A549 (cell line): ENCODE measurements around the gene ORM2.

ENCODE experiments used
- BCL3 ChIP-seq: fragments of >200 bp; sonication (Bioruptor Twin); formaldehyde crosslinking; IDR thresholded peaks from 3 replicates; pipeline ENCODE4 v1.6.1; 2016
- BHLHE40 ChIP-seq: IDR thresholded peaks from 2 replicates; pipeline ENCODE4 v1.6.1; 2012; ENCODE audit warnings: low read depth, low read length, inconsistent platforms
- HOXA7 ChIP-seq: fragments of 250-450 bp; sonication (Bioruptor Pico); IDR thresholded peaks from 2 replicates; pipeline ENCODE4 v1.5.0; 2020; ENCODE audit warnings: mild to moderate bottlenecking, moderate library complexity
- JUN ChIP-seq, 2 experiments: fragments of >200 bp; sonication (Bioruptor Twin); formaldehyde crosslinking; IDR thresholded peaks; 2 replicates in 1 of 2; 3 replicates in 1 of 2; pipeline ENCODE4 v1.6.1; 2016 to 2017
- KDM5A ChIP-seq: fragments of 200-600 bp; sonication (generic); IDR thresholded peaks from 2 replicates; pipeline ENCODE4 v1.6.1; 2016; ENCODE audit warnings: antibody characterized with exemption, mild to moderate bottlenecking
- MAFK ChIP-seq: fragments of 450-650 bp; IDR thresholded peaks from 2 replicates; pipeline ENCODE4 v1.6.1; 2014; ENCODE audit not compliant: partially characterized antibody
- PHF8 ChIP-seq: fragments of 200-600 bp; sonication (generic); IDR thresholded peaks from 2 replicates; pipeline ENCODE4 v1.6.1; 2016; ENCODE audit warnings: low read depth, mild to moderate bottlenecking, antibody characterized with exemption, moderate library complexity, borderline replicate concordance
- RAD21 ChIP-seq, 2 experiments: fragments of >200 bp in 1 of 2; sonication (Bioruptor Twin) in 1 of 2; formaldehyde crosslinking in 1 of 2; IDR thresholded peaks in 1 of 2; conservative IDR thresholded peaks in 1 of 2; 2 replicates in 1 of 2; 3 replicates in 1 of 2; pipeline ENCODE4 v1.6.1; 2012 to 2018; ENCODE audit warnings: inconsistent platforms in 1 of 2
- USF2 ChIP-seq: fragments of 450-650 bp; IDR thresholded peaks from 2 replicates; pipeline ENCODE4 v1.6.1; 2014; ENCODE audit warnings: antibody characterized with exemption
- TF ChIP-seq, protein P1 (sequence below): fragments of >200 bp; sonication (Bioruptor Twin); formaldehyde crosslinking; IDR thresholded peaks from 3 replicates; pipeline ENCODE4 v1.5.1; 2016

GRCh38 chr9:114289106-114289505 lies 40.6 kb upstream of the ORM2 start:
- TF ChIP-seq MAFK (no peak), HOXA7 (CRISPR knock-in tag) (no peak), JUN (IDR thresholded peaks at IDR 0.05) (no peak), RAD21 (conservative IDR thresholded peaks at IDR 0.05 in 1 of 2, IDR thresholded peaks at IDR 0.05 in 1 of 2) (no peak), BHLHE40 (no peak), USF2 (no peak), BCL3 (no peak), KDM5A (no peak), PHF8 (no peak)
- TF ChIP-seq, protein P1, sequence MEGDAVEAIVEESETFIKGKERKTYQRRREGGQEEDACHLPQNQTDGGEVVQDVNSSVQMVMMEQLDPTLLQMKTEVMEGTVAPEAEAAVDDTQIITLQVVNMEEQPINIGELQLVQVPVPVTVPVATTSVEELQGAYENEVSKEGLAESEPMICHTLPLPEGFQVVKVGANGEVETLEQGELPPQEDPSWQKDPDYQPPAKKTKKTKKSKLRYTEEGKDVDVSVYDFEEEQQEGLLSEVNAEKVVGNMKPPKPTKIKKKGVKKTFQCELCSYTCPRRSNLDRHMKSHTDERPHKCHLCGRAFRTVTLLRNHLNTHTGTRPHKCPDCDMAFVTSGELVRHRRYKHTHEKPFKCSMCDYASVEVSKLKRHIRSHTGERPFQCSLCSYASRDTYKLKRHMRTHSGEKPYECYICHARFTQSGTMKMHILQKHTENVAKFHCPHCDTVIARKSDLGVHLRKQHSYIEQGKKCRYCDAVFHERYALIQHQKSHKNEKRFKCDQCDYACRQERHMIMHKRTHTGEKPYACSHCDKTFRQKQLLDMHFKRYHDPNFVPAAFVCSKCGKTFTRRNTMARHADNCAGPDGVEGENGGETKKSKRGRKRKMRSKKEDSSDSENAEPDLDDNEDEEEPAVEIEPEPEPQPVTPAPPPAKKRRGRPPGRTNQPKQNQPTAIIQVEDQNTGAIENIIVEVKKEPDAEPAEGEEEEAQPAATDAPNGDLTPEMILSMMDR: no peak
